ENCODE results near the gene ASB10. TPM values are rescaled to one million over a fixed set of nuclear protein-coding genes. Genes with fewer than 3 reads are reported as not detected.

ASB10 gene
- total RNA-seq, 1 donor from 2014 or later, result not detected

DNA sequence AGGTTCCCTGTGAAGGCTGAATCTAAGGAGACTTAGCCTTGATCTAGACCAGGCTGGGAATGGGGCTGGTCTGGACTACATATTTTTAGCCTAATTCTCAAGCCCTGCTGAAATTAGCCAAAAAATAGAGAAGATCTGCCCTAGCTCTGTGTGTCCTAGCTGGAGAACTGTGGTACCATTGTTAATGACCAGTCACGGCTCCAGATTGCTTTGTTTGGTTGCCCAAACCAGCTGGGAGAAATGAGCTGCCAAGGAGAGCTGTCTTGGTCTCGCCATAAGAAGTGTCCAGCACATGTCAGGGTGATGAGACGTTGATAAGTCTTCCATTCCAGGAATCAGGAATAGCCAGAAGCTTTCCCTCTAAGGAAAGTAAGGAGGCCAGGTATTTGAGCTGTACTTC lies 40.3 kb downstream of the ASB10 start:
- Mint-ChIP-seq H3K27ac (no peak overlapping the region), H3K36me3 (ENCODE audit: low read depth) (peaks cover 4% of the 10 kb centered on the region), H3K27me3 (peaks cover 14% of the 10 kb centered on the region), H3K4me3 (no peak overlapping the region), H3K4me1 (no peaks in the 10 kb centered on the region), H3K9me3 (no peaks in the 10 kb centered on the region)
- DNase-seq, result no peak
- intact Hi-C loops (cut with micrococcal nuclease), result no loop called here

DNA sequence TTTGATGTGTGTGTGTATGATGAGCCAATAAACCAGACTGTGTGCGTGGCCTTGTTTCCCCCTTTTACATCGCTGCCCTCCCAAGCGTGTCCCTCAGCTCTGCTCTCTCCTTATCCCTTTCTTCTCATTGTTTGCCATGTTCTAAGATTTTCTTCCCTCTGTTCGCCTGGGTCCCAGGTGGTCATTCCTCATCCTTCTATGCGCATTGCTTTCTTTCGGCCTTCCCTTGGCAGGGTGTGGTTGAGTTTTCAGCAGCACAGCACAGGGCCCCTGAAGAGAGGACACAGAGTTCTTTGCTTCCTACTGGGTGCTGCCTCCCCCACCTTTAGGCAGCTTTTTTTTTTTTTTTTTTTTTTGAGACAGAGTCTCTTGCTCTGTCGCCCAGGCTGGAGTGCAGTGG lies 42.7 kb downstream of the ASB10 start:
- Mint-ChIP-seq H3K9me3 (no peaks in the 10 kb centered on the region), H3K36me3 (ENCODE audit: low read depth) (peaks cover 4% of the 10 kb centered on the region), H3K4me1 (no peaks in the 10 kb centered on the region)

DNA sequence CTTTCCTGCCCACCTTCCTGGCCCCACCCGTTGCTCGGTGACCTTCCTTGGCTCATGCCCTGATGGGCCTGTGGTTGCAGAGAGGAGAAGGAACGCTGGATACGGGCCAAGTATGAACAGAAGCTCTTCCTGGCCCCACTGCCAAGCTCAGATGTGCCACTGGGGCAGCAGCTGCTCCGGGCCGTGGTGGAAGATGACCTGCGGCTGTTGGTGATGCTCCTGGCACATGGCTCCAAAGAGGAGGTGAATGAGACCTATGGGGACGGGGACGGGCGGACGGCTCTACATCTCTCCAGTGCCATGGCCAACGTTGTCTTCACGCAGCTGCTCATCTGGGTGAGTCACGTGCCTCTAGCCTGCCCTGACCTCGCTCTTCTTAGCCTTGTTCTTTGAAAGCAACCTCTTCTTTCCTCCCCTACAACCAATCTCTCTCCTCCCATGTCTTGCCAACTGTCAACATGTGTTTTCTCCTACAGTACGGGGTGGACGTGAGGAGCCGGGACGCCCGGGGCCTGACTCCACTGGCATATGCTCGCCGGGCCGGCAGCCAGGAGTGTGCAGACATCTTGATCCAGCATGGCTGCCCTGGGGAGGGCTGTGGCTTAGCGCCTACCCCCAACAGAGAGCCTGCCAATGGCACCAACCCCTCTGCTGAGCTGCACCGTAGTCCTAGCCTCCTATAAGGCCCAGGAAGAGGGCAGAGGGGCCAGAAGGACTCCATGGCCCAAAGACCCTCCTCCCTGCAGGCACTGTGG lies 43.6 kb downstream of the ASB10 start:
- no peak overlapping the region for H3K27ac Mint-ChIP-seq
- H3K27me3 Mint-ChIP-seq, result peaks cover 7% of the 10 kb centered on the region
- no peaks in the 10 kb centered on the region for H3K9me3 Mint-ChIP-seq
- H3K4me3 Mint-ChIP-seq, result no peak overlapping the region
- no peaks in the 10 kb centered on the region for H3K4me1 Mint-ChIP-seq
- peaks cover 4% of the 10 kb centered on the region for H3K36me3 Mint-ChIP-seq (ENCODE audit: low read depth)
- no peak for DNase-seq
- intact Hi-C loops (cut with micrococcal nuclease), result no loop called here

More for the DNA sequence above, 42.7 kb downstream of the ASB10 start:
- H3K27me3 Mint-ChIP-seq, result peaks cover 10% of the 10 kb centered on the region
- no peak overlapping the region for H3K27ac Mint-ChIP-seq
- DNase-seq, result no peak
- intact Hi-C loops (cut with micrococcal nuclease), result no loop called here
- no peak overlapping the region for H3K4me3 Mint-ChIP-seq

DNA sequence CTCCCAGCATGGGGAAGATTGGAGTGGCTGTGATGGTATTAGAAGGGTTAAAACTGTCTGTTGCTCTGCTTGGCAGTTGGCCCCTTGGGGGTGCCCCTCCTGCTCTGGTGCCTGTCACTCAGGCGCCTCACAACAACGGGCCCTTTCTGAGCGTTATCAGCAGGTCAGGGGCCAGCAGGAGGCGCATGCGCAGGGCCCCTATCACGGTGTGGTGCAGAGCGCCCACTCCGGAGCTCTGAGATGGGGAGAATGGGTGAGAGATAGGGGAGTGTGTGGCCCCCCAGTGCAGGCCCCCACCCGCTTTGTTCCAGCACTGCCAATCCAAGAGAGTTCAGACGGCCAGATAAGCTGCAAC lies 44.4 kb downstream of the ASB10 start:
- Mint-ChIP-seq H3K27ac (no peak overlapping the region), H3K4me3 (no peak overlapping the region), H3K9me3 (no peaks in the 10 kb centered on the region), H3K27me3 (peaks cover 4% of the 10 kb centered on the region), H3K4me1 (no peaks in the 10 kb centered on the region), H3K36me3 (ENCODE audit: low read depth) (peaks cover 4% of the 10 kb centered on the region)
- intact Hi-C loops (cut with micrococcal nuclease), result no loop called here
- DNase-seq, result no peak

DNA sequence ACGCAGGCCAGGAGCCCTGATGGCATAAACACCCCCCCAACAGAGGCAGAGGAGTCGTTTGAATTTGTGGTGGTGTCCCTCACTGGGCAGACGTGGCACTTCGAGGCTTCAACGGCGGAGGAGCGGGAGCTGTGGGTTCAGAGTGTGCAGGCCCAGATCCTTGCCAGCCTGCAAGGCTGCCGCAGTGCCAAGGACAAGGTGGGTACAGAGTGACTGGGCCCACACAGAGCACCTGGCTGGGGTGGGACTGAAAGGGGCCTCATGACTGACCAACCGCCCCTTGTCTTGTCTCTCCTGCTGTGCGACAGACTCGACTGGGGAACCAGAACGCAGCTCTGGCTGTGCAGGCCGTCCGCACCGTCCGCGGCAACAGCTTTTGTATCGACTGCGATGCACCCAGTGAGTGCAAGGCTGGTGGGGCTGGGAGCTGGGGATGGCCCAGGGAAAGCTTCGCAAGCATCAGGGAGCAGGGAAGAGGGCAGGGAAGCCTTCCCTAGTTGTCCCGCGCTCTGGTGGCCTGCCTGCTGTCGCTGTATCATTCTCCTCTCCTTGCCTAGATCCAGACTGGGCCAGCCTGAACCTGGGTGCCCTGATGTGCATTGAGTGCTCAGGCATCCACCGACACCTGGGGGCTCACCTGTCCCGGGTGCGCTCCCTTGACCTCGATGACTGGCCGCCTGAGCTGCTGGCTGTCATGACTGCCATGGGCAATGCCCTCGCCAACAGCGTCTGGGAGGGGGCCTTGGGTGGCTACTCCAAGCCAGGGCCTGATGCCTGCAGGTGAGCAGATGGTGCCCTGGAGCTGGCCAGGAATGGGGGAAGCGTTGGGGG lies 45.0 kb downstream of the ASB10 start:
- Mint-ChIP-seq H3K36me3 (ENCODE audit: low read depth) (peaks cover 4% of the 10 kb centered on the region), H3K27me3 (peaks cover under 1% of the 10 kb centered on the region), H3K4me1 (no peaks in the 10 kb centered on the region), H3K4me3 (no peak overlapping the region), H3K27ac (no peak overlapping the region), H3K9me3 (no peaks in the 10 kb centered on the region)
- DNase-seq, result no peak
- intact Hi-C loops (cut with micrococcal nuclease), result no loop called here

DNA sequence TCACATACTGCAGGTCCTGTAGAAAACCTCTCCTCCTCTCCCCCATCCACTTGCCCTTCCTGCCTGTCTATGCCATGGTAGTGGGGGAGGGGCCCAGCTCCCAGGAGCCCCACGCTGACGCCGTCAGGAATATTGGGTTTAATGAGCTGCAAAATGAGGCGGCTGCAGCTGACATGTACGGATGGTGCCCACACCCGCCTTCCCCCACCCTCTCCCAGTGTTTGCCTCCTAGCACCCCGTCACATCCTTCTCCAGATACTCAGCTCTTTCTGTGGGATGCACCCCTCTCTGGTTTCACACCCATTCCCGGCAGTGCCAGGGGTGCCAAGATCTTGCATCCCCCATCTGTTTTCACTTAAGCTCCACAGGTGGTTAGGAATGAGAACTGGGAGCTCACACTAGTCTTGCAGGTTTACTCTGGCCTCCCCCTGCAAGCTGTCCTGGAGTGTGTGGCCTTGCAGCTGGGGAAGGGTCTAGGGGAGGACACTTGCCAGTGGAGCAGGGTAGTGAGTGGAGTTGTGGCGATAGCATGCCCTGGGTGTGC lies 45.7 kb downstream of the ASB10 start:
- no peaks in the 10 kb centered on the region for H3K27me3 Mint-ChIP-seq
- no peak overlapping the region for H3K27ac Mint-ChIP-seq
- H3K36me3 Mint-ChIP-seq (ENCODE audit: low read depth), result peaks cover 4% of the 10 kb centered on the region
- intact Hi-C loops (cut with micrococcal nuclease), result no loop called here
- no peak for DNase-seq
- no peaks in the 10 kb centered on the region for H3K9me3 Mint-ChIP-seq
- H3K4me1 Mint-ChIP-seq, result no peaks in the 10 kb centered on the region
- H3K4me3 Mint-ChIP-seq, result no peak overlapping the region

DNA sequence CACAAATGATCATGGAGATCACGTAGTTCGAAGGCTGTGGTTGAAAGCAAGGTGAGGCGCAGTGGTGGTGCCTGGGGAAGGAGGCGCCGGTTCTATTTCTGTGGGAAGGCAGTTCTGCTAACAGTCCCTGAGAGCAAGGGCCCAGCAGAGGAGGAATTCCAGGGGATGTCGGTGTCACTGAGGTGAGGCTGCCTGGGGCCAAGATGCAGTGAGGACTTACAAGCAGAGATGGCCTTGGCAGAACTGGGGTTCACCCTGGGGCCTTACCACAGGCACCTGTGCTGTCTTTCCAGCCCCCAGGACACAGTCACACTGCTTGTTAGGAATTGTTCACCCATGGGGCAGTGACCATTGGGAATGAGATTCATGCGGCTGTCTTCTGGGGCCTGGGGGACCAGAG lies 46.2 kb downstream of the ASB10 start:
- DNase-seq, result no peak
- no peaks in the 10 kb centered on the region for H3K9me3 Mint-ChIP-seq
- H3K4me1 Mint-ChIP-seq, result no peaks in the 10 kb centered on the region
- H3K27ac Mint-ChIP-seq, result no peak overlapping the region
- H3K27me3 Mint-ChIP-seq, result no peaks in the 10 kb centered on the region
- intact Hi-C loops (cut with micrococcal nuclease), result no loop called here
- no peak overlapping the region for H3K4me3 Mint-ChIP-seq
- peaks cover 4% of the 10 kb centered on the region for H3K36me3 Mint-ChIP-seq (ENCODE audit: low read depth)

DNA sequence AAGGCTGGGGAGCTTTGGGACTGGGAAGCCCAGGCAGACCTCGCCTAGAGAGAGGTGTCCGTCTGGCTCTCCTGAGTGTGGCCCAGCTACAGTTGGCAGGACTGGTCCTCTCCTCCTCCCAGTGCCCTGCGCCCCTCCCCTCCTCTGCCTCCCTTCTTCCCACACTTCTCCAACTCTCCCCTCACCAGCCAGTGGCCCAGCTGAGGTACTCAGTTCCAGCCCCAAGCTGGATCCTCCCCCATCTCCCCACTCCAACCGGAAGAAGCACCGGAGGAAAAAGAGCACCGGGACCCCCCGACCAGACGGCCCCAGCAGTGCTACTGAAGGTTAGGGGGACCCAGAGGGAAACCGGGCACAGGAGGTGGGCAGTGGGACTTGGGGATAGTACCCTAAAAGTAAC lies 47.3 kb downstream of the ASB10 start:
- intact Hi-C loops (cut with micrococcal nuclease), result no loop called here
- H3K27me3 Mint-ChIP-seq, result no peaks in the 10 kb centered on the region
- no peak for DNase-seq
- H3K36me3 Mint-ChIP-seq (ENCODE audit: low read depth), result peaks cover 4% of the 10 kb centered on the region
- no peaks in the 10 kb centered on the region for H3K4me1 Mint-ChIP-seq
- no peak overlapping the region for H3K4me3 Mint-ChIP-seq
- H3K27ac Mint-ChIP-seq, result no peak overlapping the region
- H3K9me3 Mint-ChIP-seq, result no peaks in the 10 kb centered on the region

DNA sequence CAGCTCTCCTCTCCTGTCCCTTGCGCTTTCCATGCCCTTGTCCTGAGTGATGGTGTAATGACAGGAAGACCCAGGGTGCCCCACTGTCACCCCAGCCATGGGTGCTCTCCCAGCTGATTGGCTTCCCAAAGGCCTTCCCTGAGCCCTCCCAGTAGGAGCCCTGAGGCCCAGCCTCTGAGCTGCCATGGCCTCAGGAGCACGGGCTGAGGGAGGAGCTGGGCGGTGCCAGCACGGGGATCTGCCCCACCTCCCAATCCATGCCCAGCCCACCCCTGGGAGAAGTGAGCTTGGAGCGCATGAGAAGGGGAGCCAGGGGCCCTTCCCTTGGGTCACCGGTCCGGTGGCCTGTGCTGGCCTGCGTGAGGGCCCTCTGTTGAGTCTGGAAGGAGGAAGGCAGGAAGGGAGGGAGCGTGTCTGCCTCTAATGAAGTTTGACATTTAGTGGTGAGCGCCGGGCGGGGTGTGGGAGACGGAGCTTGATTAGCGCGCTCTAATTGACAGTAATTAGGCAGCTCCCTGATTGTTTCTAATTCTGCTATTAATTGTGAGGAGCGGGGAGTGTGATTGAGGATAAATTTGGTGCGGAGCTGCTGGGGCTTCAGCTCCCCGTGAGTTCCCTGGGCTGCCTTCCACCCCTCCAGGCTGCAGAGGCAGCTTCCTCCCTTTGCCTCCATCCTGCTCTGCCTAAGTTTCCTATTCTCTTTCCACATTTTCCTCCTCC lies 47.8 kb downstream of the ASB10 start:
- Mint-ChIP-seq H3K4me1 (no peaks in the 10 kb centered on the region), H3K27ac (no peak overlapping the region), H3K36me3 (ENCODE audit: low read depth) (peaks cover 2% of the 10 kb centered on the region), H3K9me3 (no peaks in the 10 kb centered on the region), H3K27me3 (no peaks in the 10 kb centered on the region), H3K4me3 (no peak overlapping the region)
- intact Hi-C loops (cut with micrococcal nuclease), result no loop called here
- DNase-seq, result no peak

DNA sequence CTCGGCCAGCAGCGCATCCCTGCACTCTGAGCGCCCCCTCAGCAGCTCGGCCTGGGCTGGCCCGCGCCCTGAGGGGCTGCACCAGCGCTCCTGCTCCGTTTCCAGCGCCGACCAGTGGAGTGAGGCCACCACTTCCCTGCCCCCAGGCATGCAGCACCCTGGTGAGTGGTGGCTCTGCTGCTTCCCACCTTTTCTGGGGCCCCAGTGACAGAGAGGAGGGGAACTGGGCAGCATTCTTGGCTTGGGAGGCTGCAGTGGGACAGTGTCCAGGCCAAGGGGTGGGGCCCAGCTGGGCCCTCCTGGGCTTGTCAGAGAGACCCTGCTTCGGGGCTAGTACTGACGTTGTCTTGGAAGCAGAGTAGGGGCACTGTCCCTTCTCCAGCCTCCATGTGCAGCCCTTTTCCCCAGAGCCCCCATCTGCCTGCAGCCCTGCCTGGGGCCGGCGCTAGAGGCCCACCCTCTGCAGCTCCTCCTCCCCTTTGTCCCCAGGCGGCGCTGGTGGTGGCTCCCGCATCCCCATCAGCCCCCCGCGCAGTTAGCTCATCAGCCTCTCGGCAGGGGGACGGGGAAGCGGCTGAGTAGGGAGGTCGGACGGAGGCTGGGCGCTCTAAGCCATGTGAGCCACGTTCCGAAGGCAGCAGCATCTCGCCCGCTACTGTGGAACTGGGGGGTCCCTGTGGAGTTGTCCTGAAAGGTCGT lies 48.7 kb downstream of the ASB10 start:
- intact Hi-C loops (cut with micrococcal nuclease), result no loop called here
- no peaks in the 10 kb centered on the region for H3K36me3 Mint-ChIP-seq (ENCODE audit: low read depth)
- no peaks in the 10 kb centered on the region for H3K4me1 Mint-ChIP-seq
- H3K27ac Mint-ChIP-seq, result no peak overlapping the region
- no peaks in the 10 kb centered on the region for H3K9me3 Mint-ChIP-seq
- no peaks in the 10 kb centered on the region for H3K27me3 Mint-ChIP-seq
- DNase-seq, result no peak
- no peak overlapping the region for H3K4me3 Mint-ChIP-seq

DNA sequence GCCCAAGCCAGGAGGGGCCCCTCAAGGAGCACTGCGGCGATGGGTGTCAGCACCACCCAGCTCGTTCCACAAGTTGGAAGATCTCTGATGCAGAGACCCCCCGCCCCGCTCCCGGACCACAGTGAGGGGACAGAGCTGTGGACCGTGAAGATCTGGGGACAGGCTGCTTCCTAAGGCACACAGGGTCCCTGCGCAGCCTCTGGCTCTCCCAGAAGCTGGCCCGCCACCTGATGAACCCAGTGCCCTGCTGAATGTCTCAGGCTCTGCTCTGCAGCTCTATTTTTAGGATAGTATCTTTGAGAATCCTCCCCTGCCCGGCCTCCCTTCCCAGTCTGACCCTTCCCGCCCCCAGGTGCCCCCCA lies 49.3 kb downstream of the ASB10 start:
- H3K4me1 Mint-ChIP-seq, result no peaks in the 10 kb centered on the region
- no peak overlapping the region for H3K4me3 Mint-ChIP-seq
- no peak overlapping the region for H3K27ac Mint-ChIP-seq
- H3K36me3 Mint-ChIP-seq (ENCODE audit: low read depth), result no peaks in the 10 kb centered on the region
- intact Hi-C loops (cut with micrococcal nuclease), result no loop called here
- DNase-seq, result no peak
- H3K9me3 Mint-ChIP-seq, result no peaks in the 10 kb centered on the region
- no peaks in the 10 kb centered on the region for H3K27me3 Mint-ChIP-seq

DNA sequence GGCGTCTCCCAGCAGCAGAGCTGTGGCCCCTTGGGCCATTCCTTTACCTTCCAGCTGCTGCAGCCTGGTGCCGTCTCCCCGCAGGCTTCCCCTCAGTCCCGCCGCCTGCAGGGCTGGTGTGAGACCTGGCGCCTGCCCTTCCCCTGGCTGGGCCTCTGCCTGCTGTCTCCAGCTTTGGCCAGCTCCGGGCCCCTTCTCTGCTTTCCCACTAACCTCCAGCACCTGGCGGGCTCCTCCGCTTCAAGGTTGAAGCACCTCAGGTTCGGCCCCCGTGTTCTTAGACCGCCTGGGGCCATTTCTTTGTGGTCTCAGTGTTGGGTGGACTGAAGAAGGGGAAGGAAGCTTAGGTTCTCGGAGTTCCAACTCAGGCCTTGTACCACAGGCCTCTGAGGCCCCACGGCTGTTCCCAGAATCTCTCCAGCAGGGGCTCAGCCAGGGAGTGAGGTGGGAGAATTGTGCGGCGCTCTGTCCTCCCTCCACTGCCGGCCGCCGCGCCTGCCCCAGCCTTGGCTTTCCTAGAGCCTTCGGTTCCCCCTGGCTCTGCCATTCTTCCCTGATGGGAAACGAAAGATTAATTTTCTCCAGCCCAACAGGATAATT lies 49.9 kb downstream of the ASB10 start:
- no peak for DNase-seq
- no peaks in the 10 kb centered on the region for H3K4me1 Mint-ChIP-seq

More for the DNA sequence above, 49.9 kb downstream of the ASB10 start:
- no peaks in the 10 kb centered on the region for H3K27me3 Mint-ChIP-seq
- H3K36me3 Mint-ChIP-seq (ENCODE audit: low read depth), result no peaks in the 10 kb centered on the region
- H3K9me3 Mint-ChIP-seq, result no peaks in the 10 kb centered on the region
- no peak overlapping the region for H3K4me3 Mint-ChIP-seq
- H3K27ac Mint-ChIP-seq, result no peak overlapping the region
- intact Hi-C loops (cut with micrococcal nuclease), result no loop called here

Data from activated CD4-positive, alpha-beta T cell treated with anti-CD3 and anti-CD28 coated beads, Interleukin-2, amount 10 ng/mL, durations not matched to agents 24 days and 14 days (primary cell).